K562 (cell line): ENCODE results near the gene GATAD2B. TPM values are rescaled to one million over a fixed set of nuclear protein-coding genes. Genes with fewer than 3 reads are reported as not detected.

ENCODE experiments used
- ARID2 ChIP-seq: fragments of 450-650 bp; IDR thresholded peaks from 2 replicates; pipeline ENCODE4 v1.6.1; 2017; ENCODE audit warnings: antibody characterized with exemption, mild to moderate bottlenecking
- CBX1 ChIP-seq: sonication (generic); IDR thresholded peaks from 2 replicates; pipeline ENCODE4 v1.6.1; 2016; ENCODE audit warnings: antibody characterized with exemption, low read depth, mild to moderate bottlenecking
- CHD7 ChIP-seq: fragments of 200-600 bp; sonication (generic); IDR thresholded peaks from one replicate; pipeline ENCODE4 v1.6.1; 2012; ENCODE audit warnings: mild to moderate bottlenecking, low read depth, low read length, inconsistent platforms
- FOXA1 ChIP-seq: fragments of 450-650 bp; IDR thresholded peaks from 2 replicates; pipeline ENCODE4 v1.6.1; 2016; ENCODE audit warnings: mild to moderate bottlenecking, borderline replicate concordance
- FUS ChIP-seq: fragments of 200-400 bp; formaldehyde crosslinking; optimal IDR thresholded peaks from 2 replicates; pipeline ENCODE3; 2017; ENCODE audit warnings: low read depth, low read length
- HMGN3 ChIP-seq: IDR thresholded peaks from 2 replicates; pipeline ENCODE4 v1.6.1; 2011; ENCODE audit warnings: borderline replicate concordance, low read depth, mild to moderate bottlenecking, mixed read lengths, low read length; ENCODE audit not compliant: insufficient read length; ENCODE audit errors: extremely low read depth
- HNRNPK ChIP-seq: fragments of 200-400 bp; formaldehyde crosslinking; IDR thresholded peaks from one replicate; pipeline ENCODE4 v1.6.1; 2018; ENCODE audit warnings: mild to moderate bottlenecking, low read depth, low read length; ENCODE audit not compliant: poor library complexity, severe bottlenecking
- NBN ChIP-seq: fragments of 450-650 bp; IDR thresholded peaks from 2 replicates; pipeline ENCODE4 v1.6.1; 2016; ENCODE audit warnings: low read depth, mild to moderate bottlenecking
- SMAD1 ChIP-seq: fragments of 150-350 bp; IDR thresholded peaks from 2 replicates; pipeline ENCODE4 v1.6.1; 2014; ENCODE audit warnings: low read length, low read depth; ENCODE audit not compliant: partially characterized antibody
- ZNF165 ChIP-seq: fragments of 250-450 bp; sonication (Bioruptor Pico); IDR thresholded peaks from 2 replicates; pipeline ENCODE4 v1.4.0; 2020; ENCODE audit warnings: borderline replicate concordance
- ZNF57 ChIP-seq: fragments of 450-650 bp; formaldehyde crosslinking; IDR thresholded peaks from 2 replicates; pipeline ENCODE4 v1.4.0; 2020; ENCODE audit warnings: mild to moderate bottlenecking, moderate library complexity
- ZNF586 ChIP-seq: fragments of 450-650 bp; formaldehyde crosslinking; conservative IDR thresholded peaks from 2 replicates; pipeline ENCODE4 v1.4.0; 2020; ENCODE audit warnings: mild to moderate bottlenecking, moderate library complexity
- ZNF740 ChIP-seq, 3 experiments: fragments of 200-800 bp in 1 of 3; sonication (Bioruptor generic) in 1 of 3; sonication (generic) in 1 of 3; formaldehyde crosslinking in 1 of 3; IDR thresholded peaks; 2 replicates each; pipeline versions ENCODE4 v1.6.1 to v1.8.0; 2016 to 2022; ENCODE audit warnings: mild to moderate bottlenecking in 2 of 3, missing compliant biosample characterization in 2 of 3, missing genetic modification characterization in 2 of 3, missing genetic modification reagents in 1 of 3
- ZZZ3 ChIP-seq: fragments of 450-650 bp; IDR thresholded peaks from 2 replicates; pipeline ENCODE4 v1.6.1; 2016; ENCODE audit warnings: antibody characterized with exemption, mild to moderate bottlenecking, moderate library complexity
- polyA plus RNA-seq, 8 experiments: library from polyadenylated mRNA; depleted of rRNA in 4 of 8; stranded (reverse) in 5 of 8; unstranded in 3 of 8; fragments of >200 nt; fragmentation: Nextera tagmentation in 2 of 8; fragmentation: Illumina TruSeq in 1 of 8; extraction: Ambion mirVana in 2 of 8; extraction: Trizol in 1 of 8; gene quantifications; 2 replicates each; pipeline versions ENCODE4 v1.2.1 to v1.2.3, GENCODE V29; 2011 to 2014; ENCODE audit warnings: inconsistent platforms in 1 of 8, missing spikeins in 1 of 8
- total RNA-seq, 7 experiments: library from RNA; depleted of rRNA in 6 of 7; stranded (reverse); fragments of >200 nt in 6 of 7; fragmentation: Illumina TruSeq in 2 of 7; extraction: Trizol in 2 of 7; gene quantifications; 2 replicates each; pipeline versions ENCODE4 v1.2.1 to v1.2.3, GENCODE V29; 2011 to 2021; ENCODE audit warnings: low replicate concordance in 1 of 7

GATAD2B gene
- total and polyA plus RNA-seq, 9 of the 15 experiments (the other 6 are each of a cell fraction or from before 2014, with no cell fraction given) = 1.5 to 40.2 (median 4.9) TPM

- no peak for TF ChIP-seq CHD7
- TF ChIP-seq FOXA1 = no peak
- peak; percentile 76 for TF ChIP-seq ZNF740 (CRISPR knock-in tag; IDR thresholded peaks at IDR 0.05)
- TF ChIP-seq ZNF740 (tag; IDR thresholded peaks at IDR 0.05) = peak in 1 of 2 experiments; percentile 86; a peak in 2 of 4 replicates
- TF ChIP-seq ZNF165 (CRISPR knock-in tag) = no peak
- TF ChIP-seq HNRNPK = peak; percentile 53
- TF ChIP-seq HMGN3 = peak; percentile 63
- TF ChIP-seq ZZZ3 = no peak
- peak; percentile 42 for TF ChIP-seq SMAD1
- TF ChIP-seq NBN = peak; percentile 71; the same call in 1 of the 2 replicates
- no peak for TF ChIP-seq ZNF586 (CRISPR knock-in tag)
- TF ChIP-seq FUS = no peak
- no peak for TF ChIP-seq ARID2
- no peak for TF ChIP-seq ZNF57 (CRISPR knock-in tag)
- no peak for TF ChIP-seq CBX1
Observed at GRCh38 chr1:153922076-153922971, 448 bp downstream of the GATAD2B start (continued).
